ENCODE results near the gene MXRA8. TPM values are rescaled to one million over a fixed set of nuclear protein-coding genes. Genes with fewer than 3 reads are reported as not detected.
A peak's percentile ranks its signal among the peaks of the same experiment; 100 is the strongest.

MXRA8 gene
- total and polyA plus RNA-seq, 4 donors: 40.6 to 212 (median 77.2) TPM

DNA sequence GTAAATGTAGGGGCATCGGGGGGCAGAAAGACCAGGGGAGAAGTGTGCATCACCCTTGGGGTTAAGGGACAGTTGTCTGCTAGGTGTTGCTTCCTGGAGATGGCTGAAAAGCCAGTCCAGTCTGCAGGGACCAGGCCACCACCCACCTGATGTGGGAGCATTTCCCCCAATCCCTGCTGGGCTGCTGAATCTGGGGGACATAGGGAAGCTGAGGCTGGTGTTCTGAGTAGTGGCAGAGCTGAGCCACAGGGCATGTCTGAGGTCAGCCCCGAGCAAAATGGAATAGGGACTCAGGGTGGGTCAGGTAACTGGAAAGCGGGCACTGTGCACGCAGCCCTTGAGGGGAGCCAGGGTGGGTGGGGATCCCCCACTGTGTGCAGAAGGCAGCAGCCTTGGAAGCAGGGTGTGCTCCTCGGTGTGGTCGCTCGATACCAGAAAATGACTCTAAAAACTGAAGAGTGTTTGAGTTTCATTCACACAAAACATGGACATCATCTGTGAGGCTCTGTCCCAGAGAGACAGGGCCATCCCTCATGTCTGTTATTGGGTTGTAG is 43.2 kb upstream of the MXRA8 start:
- no peak overlapping the region for H3K4me3 ChIP-seq (ENCODE audit: low read depth, low read length)
- no peak for DNase-seq (ENCODE audit: low read depth in 4 of 6, low spot score in 6 of 6)
- peaks cover 79% of the 10 kb centered on the region for H3K36me3 ChIP-seq (ENCODE audit: control insufficient read depth, insufficient read depth, low read length)
- H3K27ac ChIP-seq (ENCODE audit: low read depth, low read length): no peak overlapping the region
- H3K27me3 ChIP-seq (ENCODE audit: control insufficient read depth, insufficient read depth, low read length): no peaks in the 10 kb centered on the region
- WGBS (ENCODE audit: insufficient coverage): 93% methylated on average over 3 of the region's 7 CpGs
- H3K4me1 ChIP-seq (ENCODE audit: control insufficient read depth, insufficient read depth, low read length): peaks cover 52% of the 10 kb centered on the region
- no peaks in the 10 kb centered on the region for H3K9me3 ChIP-seq (ENCODE audit: control insufficient read depth, insufficient read depth, low read length)

DNA sequence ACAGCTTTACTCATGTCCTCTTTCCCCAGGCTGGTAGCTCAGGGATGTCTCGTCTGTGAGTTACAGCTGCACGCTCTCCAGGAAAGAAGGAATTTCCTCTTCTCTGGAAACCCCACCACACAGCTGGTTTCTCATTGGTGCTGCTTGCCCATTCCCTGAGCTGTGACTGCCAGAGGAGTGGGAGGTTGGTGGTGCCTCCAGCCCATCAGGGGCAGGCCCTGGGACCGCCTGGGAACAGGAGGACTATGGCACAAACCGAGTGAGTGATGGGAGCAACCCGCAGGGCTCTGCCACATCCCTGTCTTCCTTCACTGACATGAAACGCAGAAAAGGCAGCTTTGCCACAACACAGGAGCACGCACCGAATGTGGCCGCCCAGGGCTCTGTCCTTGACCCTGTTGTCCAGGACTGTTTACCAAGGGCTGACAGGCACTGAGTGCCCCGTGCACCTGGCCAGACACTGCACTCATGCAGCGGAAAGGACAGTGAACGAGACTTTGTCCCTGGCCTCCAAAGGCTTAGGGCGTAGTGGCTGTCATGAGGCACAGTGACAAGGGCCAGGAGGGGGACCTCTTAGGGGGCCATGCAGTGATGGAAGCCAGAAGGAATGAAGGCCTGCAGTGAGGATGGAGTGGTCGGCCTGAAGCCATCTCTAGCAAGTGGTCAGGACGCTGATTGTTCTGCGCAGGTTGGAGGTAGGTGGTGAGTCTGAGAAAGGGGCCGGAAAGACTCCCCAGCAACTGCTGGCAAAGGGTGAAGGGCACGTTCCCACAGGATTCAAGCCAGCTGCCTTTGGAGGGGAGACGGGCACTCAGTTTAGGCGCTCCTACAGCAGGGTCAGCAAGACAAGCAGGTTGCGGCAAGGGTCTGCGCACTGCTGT is 42.5 kb upstream of the MXRA8 start:
- Histone ChIP-seq H3K27me3 (ENCODE audit: control insufficient read depth, insufficient read depth, low read length) (no peaks in the 10 kb centered on the region), H3K36me3 (ENCODE audit: control insufficient read depth, insufficient read depth, low read length) (peaks cover 79% of the 10 kb centered on the region), H3K4me3 (ENCODE audit: low read depth, low read length) (peak overlapping the region; percentile 98), H3K27ac (ENCODE audit: low read depth, low read length) (no peak overlapping the region), H3K4me1 (ENCODE audit: control insufficient read depth, insufficient read depth, low read length) (peaks cover 45% of the 10 kb centered on the region), H3K9me3 (ENCODE audit: control insufficient read depth, insufficient read depth, low read length) (no peaks in the 10 kb centered on the region)
- DNase-seq (ENCODE audit: low read depth in 4 of 6, low spot score in 6 of 6): no peak
- WGBS (ENCODE audit: insufficient coverage): 91% methylated on average over 22 of the region's 22 CpGs

DNA sequence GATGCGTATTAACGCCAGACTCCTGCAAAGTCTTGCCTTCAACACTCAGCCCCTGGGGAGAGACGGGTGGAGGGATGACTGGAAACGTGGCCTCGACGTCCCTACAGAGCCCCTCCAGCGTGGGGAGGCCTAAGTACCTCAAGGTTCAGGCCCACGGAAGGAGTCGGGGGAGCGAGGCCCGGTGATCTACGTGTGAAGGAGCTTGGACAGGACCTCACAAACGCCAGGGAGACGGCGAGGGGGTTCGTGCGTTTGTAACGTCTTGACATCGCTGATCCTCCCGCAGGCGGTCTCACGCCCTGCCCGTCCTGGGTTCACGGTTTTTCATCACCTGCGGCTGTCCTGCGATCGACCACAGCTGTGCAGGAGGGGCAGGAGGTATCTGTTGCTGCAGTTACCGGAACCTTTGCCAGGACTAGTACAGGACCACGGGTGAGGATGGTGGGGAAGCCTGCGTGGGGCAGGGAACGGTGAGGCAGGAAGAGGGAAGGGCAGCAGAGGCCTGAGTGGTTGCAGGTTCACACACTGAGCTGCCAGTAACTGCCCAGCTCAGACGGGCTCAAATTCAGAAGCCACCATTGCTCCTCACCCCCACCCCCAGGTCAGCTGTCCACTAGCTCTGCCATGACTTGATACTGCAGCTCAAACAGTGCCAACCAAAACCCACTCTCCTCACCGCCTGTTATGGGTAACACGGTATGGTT is 41.7 kb upstream of the MXRA8 start:
- peak overlapping the region; percentile 64 for H3K27ac ChIP-seq (ENCODE audit: low read depth, low read length)
- H3K36me3 ChIP-seq (ENCODE audit: control insufficient read depth, insufficient read depth, low read length): peaks cover 81% of the 10 kb centered on the region
- H3K4me1 ChIP-seq (ENCODE audit: control insufficient read depth, insufficient read depth, low read length): peaks cover 38% of the 10 kb centered on the region
- 8% methylated on average over 30 of the region's 34 CpGs for WGBS (ENCODE audit: insufficient coverage)
- H3K9me3 ChIP-seq (ENCODE audit: control insufficient read depth, insufficient read depth, low read length): no peaks in the 10 kb centered on the region
- H3K4me3 ChIP-seq (ENCODE audit: low read depth, low read length): peak overlapping the region; percentile 98
- no peaks in the 10 kb centered on the region for H3K27me3 ChIP-seq (ENCODE audit: control insufficient read depth, insufficient read depth, low read length)
- no peak for DNase-seq (ENCODE audit: low read depth in 4 of 6, low spot score in 6 of 6)

DNA sequence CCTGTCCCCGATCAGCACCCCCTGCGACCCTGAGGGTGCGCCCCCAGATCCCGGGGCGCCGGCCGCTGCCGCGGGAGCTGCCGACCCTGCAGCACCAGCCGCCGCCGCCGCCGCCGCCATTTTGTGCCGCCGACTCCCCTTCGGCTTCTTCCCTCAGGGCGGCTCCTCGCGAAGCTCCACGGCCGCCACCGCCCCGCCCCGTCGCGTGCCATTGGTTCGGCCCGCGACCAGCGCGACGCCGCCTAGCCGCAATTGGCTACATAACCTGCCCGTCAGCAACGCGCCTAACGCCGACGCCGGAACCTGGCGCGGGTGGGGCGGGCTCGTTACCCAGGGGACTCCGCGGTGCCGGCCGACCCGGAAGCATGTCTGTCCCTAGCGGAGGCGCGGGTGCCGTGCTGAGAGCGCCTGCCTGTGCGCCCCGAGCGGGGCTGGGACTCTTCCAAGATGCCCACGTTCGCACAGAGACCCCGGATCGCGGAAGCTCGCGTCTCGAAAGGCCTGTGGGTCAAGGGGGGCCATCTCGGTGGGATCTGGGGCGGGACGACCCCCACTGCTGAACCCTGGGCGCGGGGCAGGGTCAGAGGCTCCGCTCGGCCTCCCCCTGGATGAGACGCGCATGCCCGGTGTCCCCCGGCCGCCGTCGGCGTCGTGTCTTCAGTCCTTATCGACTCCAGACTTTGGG is 41.0 kb upstream of the MXRA8 start, which contains the start of gene CCNL2:
CCNL2 (minus strand) TSS at position 149 of the 685 bp plus-strand sequence; CDS start at position 120, 29 bp downstream.
- H3K9me3 ChIP-seq (ENCODE audit: control insufficient read depth, insufficient read depth, low read length): no peaks in the 10 kb centered on the region
- H3K27me3 ChIP-seq (ENCODE audit: control insufficient read depth, insufficient read depth, low read length): no peaks in the 10 kb centered on the region
- peaks cover 79% of the 10 kb centered on the region for H3K36me3 ChIP-seq (ENCODE audit: control insufficient read depth, insufficient read depth, low read length)
- peak within 1 kb of the TSS; percentile 98 for H3K4me3 ChIP-seq (ENCODE audit: low read depth, low read length)
- H3K27ac ChIP-seq (ENCODE audit: low read depth, low read length): peak within 1 kb of the TSS; percentile 64
- under 1% methylated on average over 78 of the region's 86 CpGs for WGBS (ENCODE audit: insufficient coverage)
- peak; percentile 92 to 99 (median 94) for DNase-seq (ENCODE audit: low read depth in 4 of 6, low spot score in 6 of 6)
- H3K4me1 ChIP-seq (ENCODE audit: control insufficient read depth, insufficient read depth, low read length): peaks cover 35% of the 10 kb centered on the region

DNA sequence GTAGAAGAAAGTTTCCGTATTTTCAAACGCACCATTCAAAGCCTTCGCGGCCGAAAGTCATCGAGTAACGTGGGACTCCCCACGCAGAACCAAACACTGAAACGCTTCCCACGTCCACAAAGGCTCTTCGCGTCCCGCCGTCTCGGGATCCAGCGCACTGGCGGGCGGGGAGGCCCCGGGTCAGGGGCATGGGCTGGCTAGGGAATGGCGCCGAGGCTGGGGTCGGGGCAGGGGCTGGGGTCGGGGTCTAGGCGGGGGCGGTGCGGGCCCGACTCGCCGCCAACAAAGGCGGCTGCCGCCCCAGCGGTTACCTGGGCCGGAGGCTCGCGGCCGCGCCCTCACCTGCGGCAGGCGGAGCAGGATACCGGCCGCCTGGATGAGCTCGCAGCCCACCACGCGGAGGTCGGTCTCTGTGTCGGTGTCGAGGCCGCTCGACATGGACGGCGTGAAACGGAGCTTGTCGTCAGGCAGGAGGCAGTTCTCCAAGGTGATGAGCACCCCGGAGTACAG is 40.4 kb upstream of the MXRA8 start:
- peaks cover 35% of the 10 kb centered on the region for H3K4me1 ChIP-seq (ENCODE audit: control insufficient read depth, insufficient read depth, low read length)
- no peaks in the 10 kb centered on the region for H3K9me3 ChIP-seq (ENCODE audit: control insufficient read depth, insufficient read depth, low read length)
- DNase-seq (ENCODE audit: low read depth in 4 of 6, low spot score in 6 of 6): no peak
- no peak overlapping the region for H3K27ac ChIP-seq (ENCODE audit: low read depth, low read length)
- peak overlapping the region; percentile 88 for H3K4me3 ChIP-seq (ENCODE audit: low read depth, low read length)
- H3K27me3 ChIP-seq (ENCODE audit: control insufficient read depth, insufficient read depth, low read length): no peaks in the 10 kb centered on the region
- WGBS (ENCODE audit: insufficient coverage): under 1% methylated on average over 54 of the region's 54 CpGs
- peaks cover 79% of the 10 kb centered on the region for H3K36me3 ChIP-seq (ENCODE audit: control insufficient read depth, insufficient read depth, low read length)

DNA sequence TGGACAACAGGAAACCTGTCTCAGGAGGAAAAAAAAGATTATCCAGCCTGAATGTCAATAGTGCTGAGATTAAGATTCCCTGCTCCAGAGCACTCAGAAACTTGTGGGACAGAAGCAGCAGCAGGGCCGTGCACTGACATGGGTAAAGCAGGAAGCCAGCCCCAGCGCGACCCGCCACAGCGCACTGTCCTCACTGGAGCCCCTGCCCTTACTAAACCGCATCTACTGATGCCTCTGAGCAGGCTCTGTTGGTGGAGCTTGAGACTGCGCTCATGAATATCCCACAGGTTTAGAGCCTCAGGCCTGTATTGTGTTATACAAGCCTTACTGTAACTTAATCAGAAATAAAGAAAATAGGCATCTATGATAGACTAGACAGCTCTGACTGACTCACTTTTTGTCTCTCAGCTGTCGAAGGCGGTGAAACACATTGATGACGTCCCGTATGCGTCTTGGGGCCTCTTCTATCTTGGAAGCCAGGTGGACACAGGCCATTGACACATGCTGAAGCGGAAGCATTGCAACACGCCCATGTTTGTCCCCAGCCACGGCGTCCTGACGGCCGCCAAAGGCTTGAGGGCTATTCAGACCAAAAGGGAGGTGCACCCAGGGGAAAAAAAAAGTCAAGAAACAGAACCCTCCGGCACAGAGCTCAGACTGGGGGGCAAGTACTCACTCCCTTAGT is 39.6 kb upstream of the MXRA8 start:
- DNase-seq (ENCODE audit: low read depth in 4 of 6, low spot score in 6 of 6): no peak
- H3K36me3 ChIP-seq (ENCODE audit: control insufficient read depth, insufficient read depth, low read length): peaks cover 81% of the 10 kb centered on the region
- H3K4me1 ChIP-seq (ENCODE audit: control insufficient read depth, insufficient read depth, low read length): peaks cover 35% of the 10 kb centered on the region
- H3K9me3 ChIP-seq (ENCODE audit: control insufficient read depth, insufficient read depth, low read length): no peaks in the 10 kb centered on the region
- H3K27ac ChIP-seq (ENCODE audit: low read depth, low read length): no peak overlapping the region
- 62% methylated on average over 18 of the region's 19 CpGs for WGBS (ENCODE audit: insufficient coverage)
- peak overlapping the region; percentile 88 for H3K4me3 ChIP-seq (ENCODE audit: low read depth, low read length)
- H3K27me3 ChIP-seq (ENCODE audit: control insufficient read depth, insufficient read depth, low read length): no peaks in the 10 kb centered on the region

DNA sequence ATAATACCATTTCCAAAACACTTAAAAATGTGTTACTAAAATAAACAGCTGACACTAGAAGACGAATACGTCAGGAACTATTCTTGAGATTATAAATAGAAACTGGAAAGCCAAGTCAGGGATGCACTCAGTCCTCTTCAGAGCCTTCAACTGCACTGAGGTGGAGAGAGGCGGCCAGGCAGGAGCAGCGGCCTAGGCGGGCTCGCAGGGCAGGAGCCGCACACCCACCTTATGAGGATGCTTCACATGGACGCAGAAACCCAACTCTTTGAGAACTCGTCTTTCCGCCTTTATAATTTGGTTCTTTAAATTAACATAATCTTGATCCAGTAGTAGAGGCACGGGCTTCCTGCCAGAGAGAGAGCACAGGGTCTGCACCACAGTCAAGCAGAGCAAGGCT is 36.8 kb upstream of the MXRA8 start:
- Histone ChIP-seq H3K27me3 (ENCODE audit: control insufficient read depth, insufficient read depth, low read length) (no peaks in the 10 kb centered on the region), H3K27ac (ENCODE audit: low read depth, low read length) (no peak overlapping the region), H3K36me3 (ENCODE audit: control insufficient read depth, insufficient read depth, low read length) (peaks cover 82% of the 10 kb centered on the region), H3K4me3 (ENCODE audit: low read depth, low read length) (no peak overlapping the region), H3K4me1 (ENCODE audit: control insufficient read depth, insufficient read depth, low read length) (peaks cover 20% of the 10 kb centered on the region), H3K9me3 (ENCODE audit: control insufficient read depth, insufficient read depth, low read length) (no peaks in the 10 kb centered on the region)
- DNase-seq (ENCODE audit: low read depth in 4 of 6, low spot score in 6 of 6): no peak
- 95% methylated on average over 9 of the region's 11 CpGs for WGBS (ENCODE audit: insufficient coverage)

DNA sequence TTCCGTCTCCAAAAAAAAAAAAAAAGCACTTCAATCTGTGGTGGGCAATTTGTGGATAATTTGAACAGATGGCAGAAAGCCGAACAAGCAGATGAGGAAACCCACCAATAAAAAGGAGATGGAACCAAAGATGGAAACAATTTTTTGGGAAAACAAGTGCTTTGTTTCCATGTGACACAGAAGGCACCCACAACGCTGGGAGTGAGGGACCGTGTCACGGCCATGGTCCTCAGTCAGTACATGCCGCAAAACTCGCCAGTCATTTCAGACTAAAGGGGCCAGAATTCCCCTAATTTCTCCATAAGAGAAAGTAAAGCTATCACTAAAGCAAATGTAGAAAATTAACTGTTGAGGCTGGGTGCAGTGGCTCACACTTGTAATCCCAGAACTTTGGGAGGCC is 35.8 kb upstream of the MXRA8 start:
- Histone ChIP-seq H3K36me3 (ENCODE audit: control insufficient read depth, insufficient read depth, low read length) (peaks cover 88% of the 10 kb centered on the region), H3K4me3 (ENCODE audit: low read depth, low read length) (no peak overlapping the region), H3K27ac (ENCODE audit: low read depth, low read length) (no peak overlapping the region), H3K9me3 (ENCODE audit: control insufficient read depth, insufficient read depth, low read length) (no peaks in the 10 kb centered on the region), H3K4me1 (ENCODE audit: control insufficient read depth, insufficient read depth, low read length) (peaks cover 15% of the 10 kb centered on the region), H3K27me3 (ENCODE audit: control insufficient read depth, insufficient read depth, low read length) (no peaks in the 10 kb centered on the region)
- no peak for DNase-seq (ENCODE audit: low read depth in 4 of 6, low spot score in 6 of 6)
- 96% methylated on average over 4 of the region's 7 CpGs for WGBS (ENCODE audit: insufficient coverage)

DNA sequence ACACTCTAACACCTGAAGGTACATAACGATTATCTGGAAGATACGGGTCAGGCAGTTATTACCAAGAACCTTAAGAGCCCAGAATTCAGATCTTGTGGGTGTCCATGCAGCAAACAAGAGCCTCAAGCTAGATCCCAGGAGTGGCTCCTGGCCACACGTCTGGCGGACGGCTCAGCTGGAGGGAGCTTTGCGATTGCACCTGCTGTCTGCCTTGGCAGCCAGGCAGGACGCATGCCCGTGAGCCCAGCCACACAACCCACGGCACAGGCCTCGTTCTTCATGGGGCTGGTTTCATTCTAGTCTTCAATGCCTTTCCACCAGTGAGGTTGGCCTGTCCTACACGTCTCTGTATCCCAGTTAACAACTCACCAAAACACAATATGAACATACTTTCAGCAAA is 35.1 kb upstream of the MXRA8 start:
- 93% methylated on average over 11 of the region's 11 CpGs for WGBS (ENCODE audit: insufficient coverage)
- Histone ChIP-seq H3K36me3 (ENCODE audit: control insufficient read depth, insufficient read depth, low read length) (peaks cover 95% of the 10 kb centered on the region), H3K4me1 (ENCODE audit: control insufficient read depth, insufficient read depth, low read length) (peaks cover 14% of the 10 kb centered on the region), H3K9me3 (ENCODE audit: control insufficient read depth, insufficient read depth, low read length) (no peaks in the 10 kb centered on the region), H3K4me3 (ENCODE audit: low read depth, low read length) (no peak overlapping the region), H3K27me3 (ENCODE audit: control insufficient read depth, insufficient read depth, low read length) (no peaks in the 10 kb centered on the region), H3K27ac (ENCODE audit: low read depth, low read length) (no peak overlapping the region)
- no peak for DNase-seq (ENCODE audit: low read depth in 4 of 6, low spot score in 6 of 6)

All from spinal cord (tissue), 10 donors.